WTC11 (cell line): ENCODE results near the gene MEP1B. TPM values are rescaled to one million over a fixed set of nuclear protein-coding genes. Genes with fewer than 3 reads are reported as not detected.

ENCODE experiments used
- ATAC-seq: fragments of 200-7000 bp; cut with Tn5 transposase; 2 replicates; pipeline ENCODE4 v1.10.0; 2021; ENCODE audit warnings: mild to moderate bottlenecking, moderate library complexity
- CTCF ChIA-PET: fragments of 300-600 bp; sonication (Branson Sonifier 250); formaldehyde crosslinking; loops from one replicate; lab custom pipeline; 2021; ENCODE audit warnings: antibody characterized with exemption; lab: Charles Lee
- POLR2A ChIA-PET: fragments of 350-600 bp; sonication (Branson Sonifier 250); formaldehyde crosslinking; loops from one replicate; lab custom pipeline; 2021; ENCODE audit warnings: antibody characterized with exemption; lab: Charles Lee
- DNase-seq: peaks from one replicate; pipeline ENCODE4 v3.0.0; 2021; ENCODE audit warnings: low spot score
- H3K27ac Mint-ChIP-seq: 2 replicates; pipeline ENCODE4 v1.8.0; 2021; ENCODE audit warnings: mixed read lengths
- H3K27me3 Mint-ChIP-seq: 2 replicates; pipeline ENCODE4 v1.8.0; 2021; ENCODE audit warnings: low read depth, mild to moderate bottlenecking, moderate library complexity, mixed read lengths
- H3K36me3 Mint-ChIP-seq: 2 replicates; pipeline ENCODE4 v1.8.0; 2021; ENCODE audit warnings: mixed read lengths
- H3K4me1 Mint-ChIP-seq: 2 replicates; pipeline ENCODE4 v1.8.0; 2022; ENCODE audit warnings: mixed read lengths
- H3K4me3 Mint-ChIP-seq: 2 replicates; pipeline ENCODE4 v1.8.0; 2021; ENCODE audit warnings: mild to moderate bottlenecking, moderate library complexity, mixed read lengths
- H3K9me3 Mint-ChIP-seq: 2 replicates; pipeline ENCODE4 v1.8.0; 2021; ENCODE audit warnings: mixed read lengths
- AFF4 ChIP-seq: sonication (generic); formaldehyde crosslinking; IDR thresholded peaks from 2 replicates; pipeline ENCODE4 v1.8.1; 2023; ENCODE audit warnings: mild to moderate bottlenecking, missing genetic modification reagents, borderline replicate concordance
- ARID4B ChIP-seq: sonication (generic); formaldehyde crosslinking; IDR thresholded peaks from 2 replicates; pipeline ENCODE4 v1.8.0; 2023; ENCODE audit warnings: missing genetic modification reagents, mild to moderate bottlenecking, borderline replicate concordance
- CREM ChIP-seq: sonication (generic); formaldehyde crosslinking; IDR thresholded peaks from 2 replicates; pipeline ENCODE4 v1.8.1; 2022; ENCODE audit warnings: mild to moderate bottlenecking, missing genetic modification reagents, moderate library complexity
- FOXJ3 ChIP-seq: sonication (generic); formaldehyde crosslinking; IDR thresholded peaks from 2 replicates; pipeline ENCODE4 v1.9.0; 2021; ENCODE audit warnings: missing genetic modification reagents, mild to moderate bottlenecking, borderline replicate concordance
- KAT7 ChIP-seq: sonication (generic); formaldehyde crosslinking; IDR thresholded peaks from 2 replicates; pipeline ENCODE4 v1.8.1; 2023; ENCODE audit warnings: missing genetic modification reagents, mild to moderate bottlenecking, borderline replicate concordance
- MLX ChIP-seq: sonication (generic); formaldehyde crosslinking; IDR thresholded peaks from 2 replicates; pipeline ENCODE4 v1.8.1; 2023; ENCODE audit warnings: mild to moderate bottlenecking, missing genetic modification reagents, moderate library complexity
- PRDM15 ChIP-seq: sonication (generic); formaldehyde crosslinking; IDR thresholded peaks from 2 replicates; pipeline ENCODE4 v1.8.0; 2022; ENCODE audit warnings: missing genetic modification reagents
- RELA ChIP-seq: sonication (generic); formaldehyde crosslinking; IDR thresholded peaks from 2 replicates; pipeline ENCODE4 v1.8.1; 2022; ENCODE audit warnings: missing genetic modification reagents, mild to moderate bottlenecking, borderline replicate concordance
- ZBTB43 ChIP-seq: sonication (generic); formaldehyde crosslinking; IDR thresholded peaks from 2 replicates; pipeline ENCODE4 v1.8.1; 2023; ENCODE audit warnings: mild to moderate bottlenecking, missing genetic modification reagents
- ZNF138 ChIP-seq: sonication (generic); formaldehyde crosslinking; conservative IDR thresholded peaks from 2 replicates; pipeline ENCODE4 v1.8.1; 2022; ENCODE audit warnings: mild to moderate bottlenecking, moderate library complexity, missing genetic modification reagents
- ZNF396 ChIP-seq: fragments of 250-450 bp; sonication (Bioruptor Pico); IDR thresholded peaks from 2 replicates; pipeline ENCODE4 v1.8.0; 2021; ENCODE audit warnings: mild to moderate bottlenecking, moderate library complexity, borderline replicate concordance
- ZNF423 ChIP-seq: fragments of 250-450 bp; sonication (Bioruptor Pico); IDR thresholded peaks from 2 replicates; pipeline ENCODE4 v2.1.2; 2022; ENCODE audit warnings: mild to moderate bottlenecking, moderate library complexity
- ZNF532 ChIP-seq: fragments of 250-450 bp; sonication (Bioruptor Pico); IDR thresholded peaks from 2 replicates; pipeline ENCODE4 v1.9.0; 2021; ENCODE audit warnings: mild to moderate bottlenecking, borderline replicate concordance
- total RNA-seq: library from RNA; stranded (reverse); gene quantifications from 3 replicates; pipeline ENCODE4 v1.2.3, GENCODE V29; 2021
- TF ChIP-seq, protein P1 (sequence below): sonication (generic); formaldehyde crosslinking; IDR thresholded peaks from 2 replicates; pipeline ENCODE4 v1.8.1; 2023; ENCODE audit warnings: mild to moderate bottlenecking, missing genetic modification reagents, moderate library complexity

The MEP1B gene
- total RNA-seq, 1 experiment from 2014 or later = not detected

- Mint-ChIP-seq H3K36me3 (peaks cover 13% of the 10 kb centered on the region), H3K4me3 (no peak overlapping the region), H3K4me1 (peaks cover 23% of the 10 kb centered on the region), H3K27me3 (no peaks in the 10 kb centered on the region), H3K27ac (no peak overlapping the region), H3K9me3 (peaks cover 14% of the 10 kb centered on the region)
- CTCF ChIA-PET = interaction anchor here (1.2 to 2.4 kb wide), 2 partner anchors 79 to 312 kb away, joined by 3 to 10 read pairs; no protein-coding TSS in a partner anchor
- ATAC-seq (no peak), DNase-seq (no peak)
- POLR2A ChIA-PET = no interaction called here
- TF ChIP-seq FOXJ3 (CRISPR knock-in tag) = no peak
- no peak for TF ChIP-seq ZNF423 (CRISPR knock-in tag)
- no peak for TF ChIP-seq RELA (CRISPR knock-in tag)
- TF ChIP-seq ZNF138 (CRISPR knock-in tag) = no peak
- TF ChIP-seq ZBTB43 (CRISPR knock-in tag) = no peak
- no peak for TF ChIP-seq PRDM15 (CRISPR knock-in tag)
- no peak for TF ChIP-seq AFF4 (CRISPR knock-in tag)
- TF ChIP-seq, protein P1, sequence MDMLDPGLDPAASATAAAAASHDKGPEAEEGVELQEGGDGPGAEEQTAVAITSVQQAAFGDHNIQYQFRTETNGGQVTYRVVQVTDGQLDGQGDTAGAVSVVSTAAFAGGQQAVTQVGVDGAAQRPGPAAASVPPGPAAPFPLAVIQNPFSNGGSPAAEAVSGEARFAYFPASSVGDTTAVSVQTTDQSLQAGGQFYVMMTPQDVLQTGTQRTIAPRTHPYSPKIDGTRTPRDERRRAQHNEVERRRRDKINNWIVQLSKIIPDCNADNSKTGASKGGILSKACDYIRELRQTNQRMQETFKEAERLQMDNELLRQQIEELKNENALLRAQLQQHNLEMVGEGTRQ (CRISPR knock-in tag) = no peak
- no peak for TF ChIP-seq ZNF532 (CRISPR knock-in tag)
- no peak for TF ChIP-seq CREM (CRISPR knock-in tag)
- no peak for TF ChIP-seq MLX (CRISPR knock-in tag)
- no peak for TF ChIP-seq ARID4B (CRISPR knock-in tag)
- no peak for TF ChIP-seq ZNF396 (CRISPR knock-in tag)
- TF ChIP-seq KAT7 (CRISPR knock-in tag) = no peak
Measured at GRCh38 chr18:32237049-32237448, 47.2 kb downstream of the MEP1B start.
